MM.1S (cell line): ENCODE data around the gene TENM4.

ENCODE experiments used
- DNase-seq: peaks from one replicate; pipeline ENCODE4 v3.0.0-alpha.2; 2015
- H2AFZ ChIP-seq: fragments of 300-600 bp; sonication (generic); 2 replicates; pipeline ENCODE4 v1.6.0; 2016; ENCODE audit warnings: antibody characterized with exemption, low read length
- H3F3A ChIP-seq: fragments of 300-600 bp; sonication (generic); 2 replicates; pipeline ENCODE4 v1.6.1; 2016; ENCODE audit warnings: mild to moderate bottlenecking, antibody characterized with exemption, low read length, moderate library complexity, mixed read lengths; ENCODE audit not compliant: insufficient read depth
- H3K27ac ChIP-seq: fragments of 300-600 bp; sonication (generic); 2 replicates; pipeline ENCODE4 v1.5.1; 2016; ENCODE audit warnings: mild to moderate bottlenecking, low read length
- H3K27me3 ChIP-seq: fragments of 300-600 bp; sonication (generic); replicated peaks from 2 replicates; pipeline ENCODE4 v1.6.0; 2016; ENCODE audit warnings: low read length; ENCODE audit not compliant: insufficient read depth
- H3K36me3 ChIP-seq: fragments of 300-600 bp; sonication (generic); replicated peaks from 2 replicates; pipeline ENCODE4 v1.6.1; 2016; ENCODE audit warnings: mild to moderate bottlenecking, low read length, mixed read lengths; ENCODE audit not compliant: insufficient read depth
- H3K4me1 ChIP-seq: fragments of 300-600 bp; sonication (generic); 2 replicates; pipeline ENCODE4 v1.6.1; 2016; ENCODE audit warnings: low read length, mixed read lengths
- H3K4me2 ChIP-seq: fragments of 300-600 bp; sonication (generic); 2 replicates; pipeline ENCODE4 v1.6.0; 2016; ENCODE audit warnings: low read depth, low read length
- H3K4me3 ChIP-seq: fragments of 300-600 bp; sonication (generic); 2 replicates; pipeline ENCODE4 v1.5.1; 2016; ENCODE audit warnings: low read length, mixed read lengths
- H3K79me2 ChIP-seq: fragments of 300-600 bp; sonication (generic); 2 replicates; pipeline ENCODE4 v1.6.1; 2016; ENCODE audit warnings: mixed run types, low read length, mixed read lengths
- H3K9ac ChIP-seq: fragments of 300-600 bp; sonication (generic); 2 replicates; pipeline ENCODE4 v1.6.1; 2016; ENCODE audit warnings: low read length, mixed read lengths
- H3K9me2 ChIP-seq: fragments of 300-600 bp; sonication (generic); replicated peaks from 2 replicates; pipeline ENCODE4 v1.6.1; 2016; ENCODE audit warnings: mild to moderate bottlenecking, low read length, mixed read lengths; ENCODE audit not compliant: insufficient read depth
- H3K9me3 ChIP-seq: fragments of 300-600 bp; sonication (generic); replicated peaks from 2 replicates; pipeline ENCODE4 v1.6.1; 2016; ENCODE audit warnings: mild to moderate bottlenecking, low read length, mixed read lengths; ENCODE audit not compliant: insufficient read depth
- H4K20me1 ChIP-seq: fragments of 300-600 bp; sonication (generic); 2 replicates; pipeline ENCODE4 v1.6.1; 2016; ENCODE audit warnings: mild to moderate bottlenecking, low read length, moderate library complexity, mixed read lengths; ENCODE audit not compliant: insufficient read depth
- EZH2 ChIP-seq: fragments of 300-600 bp; sonication (generic); optimal IDR thresholded peaks from 2 replicates; pipeline ENCODE3; 2017; ENCODE audit warnings: low read depth, mild to moderate bottlenecking, antibody characterized with exemption, low read length, mixed read lengths
- EZH2phosphoT487 ChIP-seq: fragments of 300-600 bp; sonication (generic); IDR thresholded peaks from 2 replicates; pipeline ENCODE4 v1.6.1; 2018; ENCODE audit warnings: antibody characterized with exemption, low read length
- TF ChIP-seq, protein P1 (sequence below): fragments of 300-600 bp; sonication (generic); IDR thresholded peaks from 2 replicates; pipeline ENCODE4 v1.5.1; 2016; ENCODE audit warnings: antibody characterized with exemption, low read length, mixed read lengths

TENM4 gene

DNA sequence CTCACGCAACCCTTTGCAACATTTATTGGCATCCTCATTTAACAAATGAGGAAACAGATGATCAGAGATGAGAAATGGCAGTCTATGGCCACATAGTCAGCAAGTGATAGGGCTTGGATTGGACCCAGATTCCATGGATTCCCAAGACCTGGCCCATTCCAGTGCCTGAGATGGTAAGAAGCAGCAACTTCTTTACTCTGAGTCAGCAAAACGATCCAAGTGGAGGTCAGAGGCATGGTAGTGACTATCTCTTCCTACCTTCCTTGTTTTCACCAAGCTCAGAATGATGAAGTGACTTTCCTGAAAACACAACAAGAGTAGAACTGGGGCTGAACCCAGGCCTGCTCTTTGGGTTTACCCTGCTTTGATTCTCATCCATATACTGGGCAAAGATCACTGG is 293.1 kb downstream of the TENM4 start:
- DNase-seq, result no peak
- no peaks in the 10 kb centered on the region for H3K9me3 ChIP-seq
- H3K79me2 ChIP-seq, result no peaks in the 10 kb centered on the region
- H3K36me3 ChIP-seq, result no peaks in the 10 kb centered on the region
- no peak overlapping the region for H3K9ac ChIP-seq
- H3K27ac ChIP-seq, result no peak overlapping the region
- H2AFZ ChIP-seq, result no peak overlapping the region
- no peak overlapping the region for H3K4me2 ChIP-seq
- no peaks in the 10 kb centered on the region for H3F3A ChIP-seq
- H3K27me3 ChIP-seq, result no peaks in the 10 kb centered on the region
- no peaks in the 10 kb centered on the region for H3K4me1 ChIP-seq
- H4K20me1 ChIP-seq, result no peaks in the 10 kb centered on the region
- TF ChIP-seq, protein P1, sequence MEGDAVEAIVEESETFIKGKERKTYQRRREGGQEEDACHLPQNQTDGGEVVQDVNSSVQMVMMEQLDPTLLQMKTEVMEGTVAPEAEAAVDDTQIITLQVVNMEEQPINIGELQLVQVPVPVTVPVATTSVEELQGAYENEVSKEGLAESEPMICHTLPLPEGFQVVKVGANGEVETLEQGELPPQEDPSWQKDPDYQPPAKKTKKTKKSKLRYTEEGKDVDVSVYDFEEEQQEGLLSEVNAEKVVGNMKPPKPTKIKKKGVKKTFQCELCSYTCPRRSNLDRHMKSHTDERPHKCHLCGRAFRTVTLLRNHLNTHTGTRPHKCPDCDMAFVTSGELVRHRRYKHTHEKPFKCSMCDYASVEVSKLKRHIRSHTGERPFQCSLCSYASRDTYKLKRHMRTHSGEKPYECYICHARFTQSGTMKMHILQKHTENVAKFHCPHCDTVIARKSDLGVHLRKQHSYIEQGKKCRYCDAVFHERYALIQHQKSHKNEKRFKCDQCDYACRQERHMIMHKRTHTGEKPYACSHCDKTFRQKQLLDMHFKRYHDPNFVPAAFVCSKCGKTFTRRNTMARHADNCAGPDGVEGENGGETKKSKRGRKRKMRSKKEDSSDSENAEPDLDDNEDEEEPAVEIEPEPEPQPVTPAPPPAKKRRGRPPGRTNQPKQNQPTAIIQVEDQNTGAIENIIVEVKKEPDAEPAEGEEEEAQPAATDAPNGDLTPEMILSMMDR, result no peak
- TF ChIP-seq EZH2 (no peak), EZH2phosphoT487 (no peak)
- H3K9me2 ChIP-seq, result no peaks in the 10 kb centered on the region
- no peak overlapping the region for H3K4me3 ChIP-seq

DNA sequence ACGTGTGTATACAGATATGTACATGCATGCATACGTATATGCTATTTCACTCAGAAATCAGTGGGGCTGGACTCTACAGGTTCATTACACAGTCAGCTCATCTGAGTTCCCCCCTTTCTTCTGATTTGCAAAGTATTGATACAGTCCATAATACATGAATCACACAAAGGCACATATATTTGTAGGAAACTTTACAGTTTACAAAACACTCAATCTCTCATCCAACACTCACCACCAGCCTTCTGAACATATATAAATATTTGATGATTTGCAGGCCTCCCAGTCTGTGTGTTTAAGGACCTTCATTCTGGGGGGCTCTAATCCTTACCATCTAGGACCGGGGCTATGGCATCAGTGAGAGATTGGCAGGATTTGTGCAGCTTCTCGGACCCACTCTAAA is 293.8 kb downstream of the TENM4 start:
- Histone ChIP-seq H3K9ac (no peak overlapping the region), H3K4me1 (no peaks in the 10 kb centered on the region), H3K4me3 (no peak overlapping the region), H3K9me3 (no peaks in the 10 kb centered on the region), H2AFZ (no peak overlapping the region), H3K4me2 (no peak overlapping the region), H3K27ac (no peak overlapping the region), H3K36me3 (no peaks in the 10 kb centered on the region), H3K9me2 (no peaks in the 10 kb centered on the region), H3K79me2 (no peaks in the 10 kb centered on the region), H3F3A (no peaks in the 10 kb centered on the region), H3K27me3 (no peaks in the 10 kb centered on the region), H4K20me1 (no peaks in the 10 kb centered on the region)
- DNase-seq, result no peak
- TF ChIP-seq, protein P1, result no peak
- TF ChIP-seq EZH2 (no peak), EZH2phosphoT487 (no peak)

DNA sequence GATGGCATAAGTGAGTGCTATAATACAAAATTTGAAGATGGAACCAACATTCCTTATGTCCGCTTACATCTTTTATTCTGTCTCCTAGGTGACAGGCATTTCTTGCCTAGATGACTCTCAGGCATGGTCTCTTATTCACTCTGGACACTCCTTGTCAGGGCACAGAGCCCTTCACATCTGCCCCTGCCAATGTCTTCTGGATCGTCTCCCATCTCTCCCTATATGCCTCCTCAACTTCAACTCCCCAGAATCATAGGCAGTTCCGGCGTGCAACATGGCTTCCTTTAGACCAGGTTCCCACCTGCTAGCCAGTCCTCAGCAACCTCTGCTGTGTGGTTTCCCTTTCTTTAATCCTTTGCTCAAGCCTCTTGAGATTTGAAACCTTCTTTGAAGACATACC is 300.9 kb downstream of the TENM4 start:
- H4K20me1 ChIP-seq, result no peaks in the 10 kb centered on the region
- H3K4me2 ChIP-seq, result no peak overlapping the region
- H3K4me3 ChIP-seq, result no peak overlapping the region
- H3K9me3 ChIP-seq, result no peaks in the 10 kb centered on the region
- no peaks in the 10 kb centered on the region for H3F3A ChIP-seq
- H3K36me3 ChIP-seq, result no peaks in the 10 kb centered on the region
- no peak for DNase-seq
- H2AFZ ChIP-seq, result no peak overlapping the region
- TF ChIP-seq, protein P1, result no peak
- TF ChIP-seq EZH2, result no peak
- no peak for TF ChIP-seq EZH2phosphoT487
- no peak overlapping the region for H3K9ac ChIP-seq
- no peaks in the 10 kb centered on the region for H3K79me2 ChIP-seq
- no peaks in the 10 kb centered on the region for H3K27me3 ChIP-seq
- H3K27ac ChIP-seq, result no peak overlapping the region
- no peaks in the 10 kb centered on the region for H3K9me2 ChIP-seq
- no peaks in the 10 kb centered on the region for H3K4me1 ChIP-seq
